SIG-M5 (cell line): Measurements from ENCODE around the gene TSPOAP1.

Source experiments
- DNase-seq: peaks from one replicate; lab custom pipeline; 2025; lab: John Stamatoyannopoulos, UW

Gene TSPOAP1

DNA sequence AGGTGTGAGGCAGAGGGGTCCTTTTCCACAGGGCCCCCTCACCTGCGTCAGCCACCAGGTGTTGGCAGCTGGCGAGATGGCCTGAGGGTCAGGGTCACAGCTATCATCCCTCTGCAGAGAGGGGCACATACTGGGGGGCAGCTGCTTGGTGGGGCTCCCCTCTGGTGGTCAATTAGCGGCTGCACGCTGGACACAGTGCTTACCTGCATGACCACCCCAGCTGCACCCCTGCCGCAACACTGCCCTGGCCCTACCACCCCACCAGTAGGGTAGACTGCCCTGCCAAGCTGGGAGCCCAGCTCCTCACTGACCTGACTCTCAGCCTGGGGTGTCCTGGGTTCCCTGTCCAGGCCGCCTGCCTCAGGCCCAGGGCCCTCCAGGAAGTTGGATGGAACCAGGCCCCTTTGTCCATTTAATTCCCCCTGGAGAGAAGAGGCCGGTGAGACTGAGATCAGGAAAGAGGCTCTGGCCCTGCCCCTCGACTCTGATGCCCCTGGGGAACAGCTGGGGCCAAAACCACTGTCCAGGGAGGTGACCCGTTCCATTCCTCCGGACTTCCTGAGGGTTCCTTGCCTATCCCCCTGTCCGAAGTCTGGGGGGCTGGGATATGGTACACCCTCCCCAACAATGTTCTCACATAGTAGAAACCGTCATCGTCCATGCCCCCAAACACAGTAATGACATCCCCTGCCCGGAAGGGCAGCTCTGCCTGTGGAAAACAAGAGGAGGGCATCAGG is 23.7 kb downstream of the TSPOAP1 start:
- no peak for DNase-seq

DNA sequence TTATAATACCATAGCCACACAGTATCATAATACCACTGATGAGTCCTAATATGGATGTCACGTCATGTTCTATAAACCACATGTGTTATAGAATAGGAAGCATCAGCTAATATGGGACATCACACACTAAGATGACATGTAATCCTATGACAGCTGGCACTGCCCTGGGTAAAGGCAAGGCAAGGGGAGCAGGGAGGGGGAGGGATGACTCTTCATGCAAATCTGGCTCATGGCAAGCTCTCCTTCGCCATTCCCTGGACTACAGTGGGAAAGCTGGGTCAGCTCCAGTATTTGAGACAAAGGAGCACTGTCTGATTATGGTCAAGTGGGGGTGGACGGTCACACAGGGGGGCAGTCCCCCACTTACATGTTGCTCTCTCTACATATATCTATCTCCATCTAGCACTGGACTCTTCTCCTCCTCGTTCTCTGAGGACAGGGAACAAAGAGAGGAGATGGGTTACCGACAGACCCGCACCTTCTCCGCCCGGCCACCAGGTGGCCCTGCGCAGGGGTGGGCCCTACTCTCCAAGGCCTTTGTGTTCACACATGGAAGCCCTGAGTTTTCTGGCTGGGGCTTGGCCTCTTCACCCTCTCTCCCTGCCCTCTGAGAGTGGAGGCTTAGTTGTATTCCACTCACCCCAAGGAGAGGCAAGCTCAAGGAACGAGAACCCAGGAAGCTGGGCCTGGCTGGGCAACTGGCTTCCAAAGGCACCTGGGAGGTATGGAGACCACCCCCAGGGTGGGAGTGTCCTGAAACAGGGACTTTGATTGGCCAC is 24.4 kb downstream of the TSPOAP1 start:
- DNase-seq = no peak

DNA sequence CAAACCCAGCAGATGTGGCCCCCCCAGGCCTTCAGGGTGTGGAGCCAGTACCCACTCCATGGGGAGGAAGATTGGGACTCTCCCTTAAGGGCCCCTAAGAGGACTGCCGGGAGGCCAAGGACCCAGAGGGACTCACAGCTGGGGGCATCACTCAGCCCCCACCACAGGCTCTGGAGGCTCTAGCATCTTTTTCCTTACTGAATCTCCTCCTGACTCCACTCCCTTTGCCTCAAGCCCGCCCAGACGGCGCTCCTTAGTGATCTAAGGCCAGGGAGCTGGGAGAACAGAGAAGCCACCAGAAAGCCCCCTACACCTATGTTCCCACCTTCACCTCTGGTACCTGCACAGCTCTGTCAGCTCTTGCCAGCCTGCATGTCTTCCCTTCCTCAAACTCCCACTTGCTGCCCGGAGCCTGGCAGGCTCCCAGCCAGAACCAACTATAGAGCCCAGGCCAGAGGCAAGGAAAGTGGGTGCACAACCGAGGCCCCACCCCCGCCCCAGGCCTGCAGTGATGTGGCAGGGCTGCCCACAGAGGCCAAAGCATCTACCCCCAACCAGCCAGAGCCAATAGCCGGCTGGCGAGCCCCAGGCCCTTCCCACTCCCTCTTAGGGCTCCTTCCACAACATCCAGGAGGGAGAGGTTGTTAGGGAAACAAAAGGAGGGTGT is 25.5 kb downstream of the TSPOAP1 start:
- no peak for DNase-seq

DNA sequence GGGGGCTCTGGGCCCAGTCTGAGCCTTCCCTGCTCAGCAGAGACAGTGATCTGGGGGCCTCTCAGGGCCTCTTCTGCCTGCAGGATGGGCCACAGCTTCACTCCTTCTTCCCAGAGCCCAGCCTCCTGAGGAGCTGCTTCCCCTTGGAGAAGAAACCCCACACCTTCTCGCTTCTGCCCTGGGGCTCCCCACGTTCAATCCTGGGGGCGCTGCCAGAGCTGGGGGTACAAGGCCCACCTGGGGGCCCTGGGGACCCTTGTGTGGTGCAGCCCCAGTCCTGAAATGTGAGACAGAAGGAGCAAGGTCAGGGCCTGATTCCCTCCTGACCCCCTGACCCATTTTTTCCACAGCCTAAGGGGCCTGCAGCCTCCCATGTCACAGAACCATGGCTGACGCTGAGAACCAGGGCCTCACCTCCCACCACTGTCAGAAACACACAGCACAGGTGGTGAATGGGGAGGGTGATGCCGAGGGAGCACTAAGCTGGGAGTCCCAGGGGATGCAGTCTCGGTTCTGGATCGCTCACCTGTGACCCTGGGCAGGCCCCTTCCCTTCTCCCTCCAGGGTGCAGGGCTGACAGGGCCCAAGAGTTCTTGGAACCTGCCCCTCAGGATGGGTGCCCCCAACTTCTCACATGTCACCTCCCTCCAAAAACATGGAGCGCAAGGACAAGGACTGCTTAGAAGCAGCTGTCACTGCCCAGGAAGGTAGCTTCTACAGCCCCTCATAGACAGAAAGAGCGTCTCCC is 26.2 kb downstream of the TSPOAP1 start:
- no peak for DNase-seq

DNA sequence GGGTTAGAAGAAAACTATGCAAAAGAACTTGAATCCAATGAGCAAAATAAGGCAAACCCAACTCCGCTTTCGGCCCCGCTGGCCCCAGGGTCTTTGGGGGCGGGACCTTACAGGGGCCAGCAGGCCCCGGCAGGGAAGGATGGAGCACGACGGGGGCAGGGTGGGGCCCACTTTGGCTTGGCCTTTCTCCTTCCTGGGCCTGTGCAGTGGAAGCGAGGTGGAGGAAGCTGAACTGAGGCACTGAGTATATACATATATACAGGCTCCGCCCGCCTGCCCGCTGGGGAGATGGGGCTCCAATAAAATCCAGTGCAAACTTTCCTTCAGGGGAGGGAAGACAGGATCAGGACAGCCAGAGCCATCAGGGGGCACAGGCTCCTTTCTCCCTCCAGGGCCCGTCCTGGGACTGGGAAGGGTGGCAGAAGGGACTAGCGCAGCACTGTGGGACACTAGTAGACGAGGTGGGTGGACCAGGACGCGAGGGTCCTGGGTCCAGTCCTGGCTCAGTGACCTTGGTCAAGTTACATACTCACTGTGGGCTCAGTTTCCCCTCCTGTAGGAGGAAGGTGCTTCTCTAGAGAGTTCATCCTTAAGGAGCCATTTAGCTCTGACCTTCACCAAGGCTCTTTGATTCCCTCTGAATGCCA is 27.0 kb downstream of the TSPOAP1 start:
- DNase-seq = no peak

DNA sequence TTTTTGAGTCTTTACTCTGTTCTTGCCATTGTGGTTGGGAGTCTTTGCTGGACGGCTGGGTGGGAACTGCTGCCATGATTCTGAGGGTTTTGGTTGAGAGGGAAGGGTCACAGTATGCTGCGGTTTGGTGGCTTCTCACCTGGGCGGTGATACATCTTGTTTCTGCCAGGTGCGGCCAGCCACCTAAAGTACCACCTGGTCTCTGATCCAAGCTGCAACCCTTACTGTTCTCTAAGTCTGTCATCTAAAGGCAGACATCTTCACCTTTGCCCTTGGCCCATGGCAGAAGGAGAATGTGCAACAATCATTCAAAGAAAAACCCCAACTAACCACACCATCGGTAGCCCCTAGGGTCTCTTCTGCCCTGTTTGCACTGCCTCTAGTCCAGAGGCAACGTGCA is 28.3 kb downstream of the TSPOAP1 start:
- DNase-seq = no peak

DNA sequence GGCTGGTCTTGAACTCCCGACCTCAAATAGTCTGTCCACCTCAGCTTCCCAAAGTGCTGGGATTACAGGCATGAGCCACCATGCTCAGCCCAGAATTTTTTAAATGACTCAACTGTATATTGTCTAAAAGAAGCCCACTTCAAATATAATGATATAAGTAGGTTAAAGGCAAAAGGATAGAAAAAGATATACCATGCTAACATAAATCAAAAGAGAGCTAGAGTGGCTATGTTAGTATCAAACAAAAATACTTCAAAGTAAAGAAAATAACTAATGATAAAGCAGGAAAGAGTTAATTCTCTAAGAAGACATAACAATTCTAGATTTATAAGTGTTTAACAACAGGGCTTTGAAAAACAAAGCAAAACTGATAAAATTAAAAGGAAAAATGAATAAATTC is 34.6 kb downstream of the TSPOAP1 start:
- DNase-seq = no peak

DNA sequence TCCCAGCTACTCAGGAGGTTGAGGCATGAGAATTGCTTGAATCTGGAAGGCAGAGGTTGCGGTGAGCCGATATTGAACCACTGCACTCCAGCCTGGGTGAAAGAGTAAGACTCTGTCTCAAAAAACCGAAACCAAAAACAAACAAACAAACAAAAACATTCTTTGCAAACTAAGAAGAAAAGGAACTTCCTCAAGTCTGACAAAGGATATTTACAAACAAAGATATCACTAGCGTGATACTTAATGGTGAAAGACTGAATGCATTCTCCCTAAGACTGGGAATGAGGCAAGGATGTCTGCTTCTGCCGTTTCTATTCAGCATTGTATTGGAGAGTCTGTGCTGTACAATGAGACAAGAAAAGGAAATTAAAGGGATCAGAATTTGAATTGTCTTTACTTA is 37.3 kb downstream of the TSPOAP1 start:
- DNase-seq = no peak

DNA sequence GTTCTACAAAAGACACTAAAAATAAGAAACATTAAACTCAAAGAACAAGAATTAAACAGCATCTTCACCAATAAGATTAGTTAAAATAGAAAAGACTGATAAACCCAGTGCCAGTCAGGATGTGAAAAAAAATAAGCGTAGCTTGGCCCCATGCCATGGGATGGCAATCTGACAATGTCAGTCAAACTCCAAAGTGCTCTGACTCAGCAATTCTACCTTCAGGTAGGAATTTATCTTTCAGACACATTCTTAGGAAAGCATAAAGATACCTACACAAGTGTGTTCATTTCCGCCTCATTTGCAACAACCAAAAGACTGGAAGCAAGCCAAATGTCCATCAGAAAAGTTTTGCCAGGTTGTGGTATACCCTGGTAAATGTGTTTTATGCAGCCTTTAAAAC is 38.7 kb downstream of the TSPOAP1 start:
- no peak for DNase-seq

DNA sequence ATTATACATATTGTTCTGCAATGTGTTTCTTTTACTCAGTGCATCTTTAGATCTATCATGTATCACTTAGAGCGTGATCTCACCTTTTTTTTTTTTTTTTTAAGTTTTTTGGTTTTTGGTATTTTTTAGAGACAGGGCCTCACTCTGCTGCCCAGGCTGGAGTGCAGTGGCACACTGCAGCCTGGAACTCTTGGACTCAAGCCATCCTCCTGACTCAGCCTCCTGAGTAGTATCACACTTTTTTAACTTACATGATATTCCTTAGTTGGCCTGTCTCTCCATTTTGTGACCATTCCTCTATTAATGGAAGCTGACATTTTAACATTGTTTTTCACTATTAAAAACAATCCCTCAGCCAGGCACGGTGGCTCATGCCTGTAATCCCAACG is 43.2 kb downstream of the TSPOAP1 start:
- DNase-seq = no peak

DNA sequence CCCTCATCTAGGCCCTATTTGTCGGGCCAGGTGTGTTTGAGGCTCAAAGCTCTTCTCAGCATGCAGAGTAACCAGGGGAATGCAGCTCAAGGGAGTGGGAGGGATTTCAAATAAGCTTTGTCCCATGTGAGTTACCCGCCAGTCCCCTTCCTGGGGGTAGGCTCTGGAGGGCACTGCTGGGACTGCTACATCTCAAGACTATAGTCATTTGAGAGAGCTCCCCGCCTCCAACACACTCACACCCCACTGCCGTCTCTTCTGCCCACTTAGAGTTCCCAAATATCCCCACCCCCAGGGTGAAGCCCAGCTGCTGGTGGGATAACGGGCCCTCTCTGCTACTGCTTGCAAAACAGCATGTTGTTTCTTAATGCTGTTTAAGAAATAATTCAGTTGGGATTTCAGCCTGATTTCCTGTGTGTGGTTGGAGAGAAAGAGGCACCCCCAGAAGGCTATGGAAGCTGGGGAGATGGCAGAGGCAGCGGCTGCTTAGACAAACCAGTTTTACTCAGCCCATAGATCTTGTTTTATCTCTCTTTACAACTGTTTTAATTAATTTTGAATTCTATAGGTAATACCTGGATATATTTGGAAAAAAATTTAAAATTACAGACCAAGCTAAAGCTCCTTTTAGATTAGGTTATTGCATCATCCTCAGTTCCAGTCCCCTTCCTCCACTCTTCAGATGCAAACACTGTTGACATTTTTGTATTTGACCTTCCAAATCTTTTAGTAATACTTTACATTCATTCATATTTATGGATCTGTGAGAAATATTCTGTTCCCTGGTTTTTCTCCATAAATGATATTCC is 43.8 kb downstream of the TSPOAP1 start:
- DNase-seq = peak; percentile 96

DNA sequence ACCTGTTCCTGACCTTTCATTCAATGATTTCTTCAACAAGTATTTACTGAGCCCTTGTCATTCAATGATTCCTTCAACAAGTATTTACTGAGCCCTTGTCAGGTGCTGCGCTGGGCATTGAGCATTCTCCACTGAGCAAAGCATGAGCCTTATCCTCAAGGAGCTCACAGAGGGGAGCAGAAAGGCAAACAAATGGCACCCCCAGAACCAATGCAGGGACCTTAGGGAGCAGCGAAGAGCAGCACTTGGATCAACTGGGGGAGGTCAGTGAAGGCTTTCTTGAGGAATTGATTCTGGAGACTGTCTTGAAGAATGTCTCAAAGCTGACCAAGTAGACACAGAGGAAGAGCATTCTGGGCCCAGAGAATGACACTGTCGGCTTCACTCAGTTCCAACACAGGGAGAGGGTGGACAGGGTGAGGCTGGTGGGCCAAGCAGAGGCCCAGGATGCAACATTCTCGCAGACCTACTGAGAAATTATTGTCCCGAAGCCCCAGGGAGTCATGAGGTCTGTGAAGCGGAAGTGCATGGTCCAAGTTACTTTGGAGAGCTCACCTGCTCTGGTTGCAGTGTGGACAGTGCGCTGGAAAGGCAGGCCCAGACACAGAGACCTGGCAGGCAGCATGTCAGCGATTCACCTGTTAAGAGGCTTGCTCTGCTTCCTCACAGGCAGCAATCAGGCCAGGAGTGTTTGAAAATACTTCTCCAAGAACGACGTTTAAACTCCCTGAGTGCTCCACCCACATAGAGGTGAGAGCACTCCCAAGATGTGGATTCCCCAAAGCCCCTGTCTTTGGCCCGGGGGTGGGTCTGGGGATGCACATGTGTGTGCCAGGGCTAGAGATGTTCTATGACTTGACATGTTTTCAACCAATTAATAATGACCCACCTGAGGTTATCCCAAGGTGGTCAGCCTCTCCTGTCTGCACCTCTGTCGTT is 44.7 kb downstream of the TSPOAP1 start:
- no peak for DNase-seq

DNA sequence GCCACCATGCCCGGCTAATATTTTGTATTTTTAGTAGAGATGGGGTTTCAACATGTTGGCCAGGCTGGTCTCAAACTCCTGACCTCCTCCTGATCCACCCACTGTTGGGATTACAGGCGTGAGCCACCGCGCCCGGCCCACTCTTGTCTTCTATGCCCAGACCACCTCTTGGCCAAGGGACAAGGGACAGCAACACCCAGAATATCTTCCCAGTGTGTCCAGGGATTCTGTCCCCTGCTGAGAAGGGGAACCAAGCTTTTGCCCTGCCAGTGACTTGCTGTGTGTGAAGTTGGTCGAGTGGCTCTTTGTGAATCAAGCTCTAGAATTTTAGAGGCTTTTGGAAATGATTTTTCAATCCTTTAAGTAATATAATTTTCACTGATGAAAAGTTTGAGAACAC is 46.2 kb downstream of the TSPOAP1 start:
- no peak for DNase-seq

DNA sequence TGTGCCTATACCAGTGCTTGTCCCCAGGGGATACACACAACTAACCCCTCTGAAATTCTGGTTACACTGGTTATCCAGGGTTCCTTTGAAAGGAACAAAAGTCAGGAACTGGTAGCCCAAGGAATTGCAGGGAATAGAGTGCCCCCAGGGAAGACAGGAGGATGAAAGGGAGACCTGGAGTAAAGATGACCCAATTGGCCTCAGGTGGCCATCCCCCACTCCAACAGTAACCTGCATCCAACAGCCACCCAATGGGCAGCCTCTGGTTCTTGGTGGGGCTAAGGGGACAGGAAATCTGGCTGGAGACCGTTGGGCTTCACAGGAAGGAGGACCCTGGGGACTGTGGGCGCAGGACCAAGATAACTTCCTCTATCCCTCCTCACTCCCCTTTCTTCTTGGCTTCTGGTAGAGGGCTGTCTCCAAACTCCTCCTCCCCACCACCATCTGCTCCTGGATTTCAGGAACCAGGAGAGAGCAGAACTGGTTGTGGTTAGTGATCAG is 47.0 kb downstream of the TSPOAP1 start:
- peak; percentile 98 for DNase-seq

DNA sequence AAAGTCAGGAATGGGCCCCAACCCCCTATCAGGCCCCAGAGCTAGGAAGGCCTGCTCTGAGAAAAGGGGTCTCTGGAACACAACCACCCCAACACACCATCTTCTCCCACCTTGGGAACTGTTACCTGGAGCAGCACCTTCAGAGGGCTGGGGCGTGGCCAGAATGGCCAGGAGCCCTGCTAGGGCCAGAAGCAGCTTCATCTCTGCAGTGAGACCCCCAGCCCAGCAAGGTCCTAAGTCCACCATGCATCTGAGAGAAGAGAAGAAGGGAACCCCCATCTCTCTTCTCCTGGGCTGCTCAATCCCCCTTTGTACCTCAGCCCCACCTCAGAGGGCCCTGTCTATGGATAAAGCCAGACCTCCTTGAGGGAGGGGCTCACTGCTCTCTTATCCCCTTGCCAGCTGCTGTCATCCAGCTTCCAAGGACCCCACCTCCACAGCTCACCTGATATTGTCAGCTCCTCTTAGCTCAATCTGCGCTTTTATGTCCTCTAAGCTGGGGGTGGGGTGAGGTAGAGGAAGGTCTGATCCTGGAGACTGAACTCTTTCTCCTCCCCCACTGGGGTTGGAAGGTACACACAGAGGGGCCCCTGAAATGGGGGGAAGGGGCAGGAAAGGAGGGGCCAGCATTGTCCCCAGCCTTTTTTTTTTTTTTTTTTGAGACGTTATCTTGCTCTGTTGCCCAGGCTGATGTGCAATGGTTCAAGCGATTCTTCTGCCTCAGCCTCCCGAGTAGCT is 47.9 kb downstream of the TSPOAP1 start, which contains the start of gene MPO:
Gene MPO (minus strand): TSS at position 456 of the 738 bp plus-strand sequence. CDS start 177 bp downstream, at position 279.
- peak; percentile 89 for DNase-seq

DNA sequence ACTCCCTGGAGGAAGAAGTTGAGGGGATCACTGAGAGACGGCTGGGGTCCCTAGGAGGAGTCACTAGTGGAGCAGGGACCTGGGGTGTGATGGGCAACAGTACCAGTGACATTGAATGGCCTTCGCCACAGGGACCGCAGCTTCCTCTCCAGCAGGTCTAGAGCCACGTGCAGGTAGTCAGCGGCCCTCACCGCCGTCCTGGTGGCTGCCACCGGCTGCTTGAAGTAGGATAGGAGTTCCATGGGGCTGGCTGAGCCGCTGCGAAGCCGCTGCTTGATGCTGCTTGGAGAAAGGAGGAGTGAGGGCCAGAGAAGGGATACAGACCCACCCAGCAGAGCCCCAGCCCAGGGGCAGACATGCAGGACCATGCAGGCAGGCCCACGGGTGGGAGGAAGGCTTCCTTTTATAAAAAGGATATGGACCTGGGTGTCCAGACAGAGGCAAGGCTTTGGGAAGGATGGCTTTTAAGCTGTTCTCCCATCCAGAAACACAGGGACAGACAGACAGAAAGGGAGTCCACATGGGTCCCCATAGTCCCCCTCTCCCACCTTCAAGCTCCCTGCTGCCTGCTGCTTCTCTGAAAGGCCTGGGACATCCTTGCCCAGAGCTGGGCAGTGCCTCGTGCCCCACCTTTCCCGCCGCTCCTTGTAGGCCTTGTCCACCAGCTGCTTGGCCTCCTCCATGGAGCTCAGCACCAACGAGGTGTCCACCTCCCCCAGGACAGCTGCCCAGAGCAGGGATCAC is 48.7 kb downstream of the TSPOAP1 start:
- no peak for DNase-seq

DNA sequence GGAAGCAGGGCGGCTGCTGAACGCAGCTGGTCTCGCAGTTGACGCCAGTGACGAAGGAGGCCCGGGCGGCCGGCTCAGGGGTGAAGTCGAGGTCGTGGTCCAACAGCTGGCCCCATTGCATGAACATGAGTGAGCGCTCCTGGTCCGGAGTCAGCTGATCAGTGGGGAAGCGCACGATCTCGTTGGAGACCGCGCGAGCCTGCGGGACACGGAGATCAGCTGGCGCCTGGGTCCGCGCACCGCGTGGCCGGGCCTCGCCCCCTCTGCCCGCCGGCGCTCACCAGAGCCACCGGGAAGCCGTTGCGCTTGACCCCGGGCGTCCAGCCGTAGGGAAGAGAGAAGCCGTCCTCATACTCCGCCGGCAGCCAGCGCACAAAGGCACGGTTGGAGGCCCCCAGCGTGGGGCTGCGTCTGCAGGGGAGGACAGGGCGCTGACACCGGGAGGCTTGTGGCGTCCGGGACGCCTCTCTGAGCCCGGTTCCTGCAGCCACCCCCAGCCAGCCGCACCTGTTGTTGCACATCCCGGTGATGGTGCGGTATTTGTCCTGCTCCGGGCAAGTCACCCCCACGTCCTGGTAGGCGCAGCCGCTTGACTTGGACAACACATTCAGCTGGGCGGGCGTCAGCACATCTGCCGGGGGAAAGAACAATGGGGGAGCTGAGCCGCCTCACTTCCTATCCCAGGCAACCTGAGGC is 49.4 kb downstream of the TSPOAP1 start:
- DNase-seq = no peak

DNA sequence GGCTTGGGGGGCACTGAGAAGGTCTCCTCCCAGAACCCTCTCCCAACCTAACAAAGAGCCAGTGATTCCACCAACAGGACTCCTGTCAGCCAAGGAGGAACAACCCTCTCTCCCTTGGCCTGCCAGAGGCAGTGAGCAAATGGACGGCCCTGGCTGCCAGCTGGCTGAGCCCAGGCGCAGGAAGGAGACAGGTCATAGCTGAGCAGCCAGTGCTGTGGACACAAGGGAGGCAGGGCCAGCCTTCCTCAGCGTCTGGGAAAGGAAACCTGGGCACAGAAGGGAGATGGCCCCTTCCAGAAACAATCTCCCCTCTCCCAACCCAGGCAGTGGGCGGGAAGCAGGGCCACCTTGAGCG is 50.0 kb downstream of the TSPOAP1 start:
- no peak for DNase-seq
